Transverse colon (tissue), 4 donors: Measurements from ENCODE around the gene BMP4. TPM values are rescaled to one million over a fixed set of nuclear protein-coding genes. Genes with fewer than 3 reads are reported as not detected.
A peak's percentile ranks its signal among the peaks of the same experiment; 100 is the strongest.

Experiments
- DNase-seq: peaks from one replicate; pipeline ENCODE4 v3.0.0-alpha.2; 2019
- H3K27ac ChIP-seq, 4 donors: fragments of 200-600 bp; sonication (generic); 2 replicates each; pipeline ENCODE4 v1.5.1; 2016 to 2018; ENCODE audit warnings: inconsistent platforms in 4 of 4
- H3K27me3 ChIP-seq: fragments of 200-600 bp; sonication (generic); 2 replicates; pipeline ENCODE4 v1.5.1; 2017; ENCODE audit warnings: inconsistent platforms
- H3K36me3 ChIP-seq, 4 donors: fragments of 200-600 bp; sonication (generic); 2 replicates each; pipeline ENCODE4 v1.5.1; 2017 to 2019; ENCODE audit warnings: inconsistent platforms in 4 of 4
- H3K4me1 ChIP-seq, 4 donors: fragments of 200-600 bp; sonication (generic); 2 replicates each; pipeline ENCODE4 v1.5.1; 2017 to 2020; ENCODE audit warnings: inconsistent platforms in 4 of 4
- H3K4me3 ChIP-seq, 4 donors: fragments of 200-600 bp; sonication (generic); 1 replicate in 1 of 4; 2 replicates in 3 of 4; pipeline versions ENCODE4 v1.5.1 to v1.6.1; 2017 to 2019; ENCODE audit warnings: inconsistent platforms in 4 of 4
- H3K9me3 ChIP-seq, 2 donors: fragments of 200-600 bp; sonication (generic); 2 replicates each; pipeline ENCODE4 v1.5.1; 2017 to 2019; ENCODE audit warnings: inconsistent platforms in 2 of 2
- EP300 ChIP-seq: sonication (generic); formaldehyde crosslinking; IDR thresholded peaks from one replicate; pipeline ENCODE4 v1.6.1; 2017; ENCODE audit warnings: antibody characterized with exemption, low read depth
- POLR2A ChIP-seq: fragments of 450-650 bp; IDR thresholded peaks from one replicate; pipeline ENCODE4 v1.6.1; 2016; ENCODE audit warnings: antibody characterized with exemption, mild to moderate bottlenecking, moderate library complexity
- POLR2AphosphoS5 ChIP-seq, 3 donors: sonication (generic); formaldehyde crosslinking; IDR thresholded peaks; one replicate each; pipeline ENCODE4 v1.6.1; 2016; ENCODE audit warnings: antibody characterized with exemption in 3 of 3
- WGBS, 2 donors: methylation state at CpG; one replicate each; pipeline ENCODE4 v1.1.5; 2018; ENCODE audit warnings: low coverage in 1 of 2; 5-methylcytosine and 5-hydroxymethylcytosine counted together
- in situ Hi-C, 4 donors: fragments of 200-750 bp; cut with MboI; loops; one replicate each; pipeline versions ENCODE4 v1.15.0 to v1.15.1; 2017; ENCODE audit warnings: low sequenced_read_pairs in 3 of 4, low pct_ligation_motif_present in 1 of 4, low pct_unique_long_range_greater_than_20kb in 1 of 4
- intact Hi-C: fragments of 100-400 bp; cut with DNase I; formaldehyde crosslinking; loops from one replicate; pipeline ENCODE4 v1.15.1; 2023; ENCODE audit warnings: low total_unique reads
- total RNA-seq, 4 donors: library from RNA; depleted of rRNA; stranded (reverse); fragments of >200 nt; gene quantifications; one replicate each; pipeline ENCODE4 v1.1.0, GENCODE V29; 2016
- TF ChIP-seq, protein P1 (sequence below), 5 experiments: fragments of 200-600 bp in 3 of 5; fragments of 450-650 bp in 2 of 5; sonication (generic) in 3 of 5; IDR thresholded peaks; 1 replicate in 2 of 5; 2 replicates in 3 of 5; pipeline ENCODE4 v1.5.1; 2016 to 2017; ENCODE audit warnings: antibody characterized with exemption in 5 of 5, inconsistent platforms in 3 of 5, mild to moderate bottlenecking in 2 of 5, moderate library complexity in 1 of 5

BMP4 gene
- total RNA-seq, 4 donors from 2014 or later: 7.2 to 56.5 (median 12.4) TPM

DNA sequence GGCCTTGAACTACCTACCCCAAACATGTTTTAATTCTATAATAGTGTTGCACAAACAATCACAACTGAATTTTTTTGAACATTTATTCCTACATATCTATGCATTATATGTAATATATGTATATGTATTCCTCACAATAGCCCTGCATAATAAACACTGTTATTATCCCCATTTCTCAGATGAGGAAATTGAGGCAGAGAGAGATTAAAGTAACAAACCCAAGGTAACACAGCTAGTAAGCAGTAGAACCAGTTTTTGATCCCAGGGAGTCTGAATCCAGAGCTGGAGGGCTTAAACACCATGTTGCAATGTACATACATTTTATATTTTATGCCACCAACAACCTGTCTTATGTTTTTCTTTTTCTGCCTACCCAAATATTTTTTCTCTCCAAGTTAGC, 26.5 kb upstream of the BMP4 start:
- H3K4me1 ChIP-seq: no peaks in the 10 kb centered on the region
- no peak for DNase-seq
- intact Hi-C loops (no loop called here), in situ Hi-C loops (no loop called here)
- no peaks in the 10 kb centered on the region for H3K27me3 ChIP-seq
- H3K27ac ChIP-seq: no peak overlapping the region
- H3K4me3 ChIP-seq: no peak overlapping the region
- no peaks in the 10 kb centered on the region for H3K36me3 ChIP-seq
- TF ChIP-seq, protein P1, sequence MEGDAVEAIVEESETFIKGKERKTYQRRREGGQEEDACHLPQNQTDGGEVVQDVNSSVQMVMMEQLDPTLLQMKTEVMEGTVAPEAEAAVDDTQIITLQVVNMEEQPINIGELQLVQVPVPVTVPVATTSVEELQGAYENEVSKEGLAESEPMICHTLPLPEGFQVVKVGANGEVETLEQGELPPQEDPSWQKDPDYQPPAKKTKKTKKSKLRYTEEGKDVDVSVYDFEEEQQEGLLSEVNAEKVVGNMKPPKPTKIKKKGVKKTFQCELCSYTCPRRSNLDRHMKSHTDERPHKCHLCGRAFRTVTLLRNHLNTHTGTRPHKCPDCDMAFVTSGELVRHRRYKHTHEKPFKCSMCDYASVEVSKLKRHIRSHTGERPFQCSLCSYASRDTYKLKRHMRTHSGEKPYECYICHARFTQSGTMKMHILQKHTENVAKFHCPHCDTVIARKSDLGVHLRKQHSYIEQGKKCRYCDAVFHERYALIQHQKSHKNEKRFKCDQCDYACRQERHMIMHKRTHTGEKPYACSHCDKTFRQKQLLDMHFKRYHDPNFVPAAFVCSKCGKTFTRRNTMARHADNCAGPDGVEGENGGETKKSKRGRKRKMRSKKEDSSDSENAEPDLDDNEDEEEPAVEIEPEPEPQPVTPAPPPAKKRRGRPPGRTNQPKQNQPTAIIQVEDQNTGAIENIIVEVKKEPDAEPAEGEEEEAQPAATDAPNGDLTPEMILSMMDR (IDR thresholded peaks at IDR 0.05): no peak
- TF ChIP-seq POLR2AphosphoS5 (IDR thresholded peaks at IDR 0.05): no peak
- TF ChIP-seq POLR2A: no peak
- no peak for TF ChIP-seq EP300
- peaks cover 3 to 8% of the 10 kb centered on the region in 2 donors for H3K9me3 ChIP-seq

DNA sequence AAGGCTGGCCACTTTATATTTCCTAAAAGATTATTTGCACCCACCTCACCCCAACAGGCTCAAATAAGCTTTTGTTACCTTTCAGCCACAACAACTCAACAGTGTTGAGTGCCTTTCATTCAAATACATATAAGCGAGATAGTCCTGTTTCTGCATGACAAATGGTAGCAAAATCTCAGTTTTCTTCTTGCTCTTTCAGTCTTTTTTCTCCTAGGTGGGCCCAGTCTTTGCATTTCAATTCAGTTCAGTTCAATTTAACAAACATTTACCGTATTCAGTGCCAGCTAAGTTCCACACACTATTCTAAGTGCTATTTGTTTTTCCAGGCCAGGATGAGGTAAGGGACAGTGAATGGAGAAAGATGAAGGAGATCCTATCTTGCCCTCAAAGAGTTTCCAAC, 25.9 kb upstream of the BMP4 start:
- in situ Hi-C loops: no loop called here
- 78 to 83% methylated on average over 2 of the region's 2 CpGs for WGBS, 2 donors
- H3K9me3 ChIP-seq: peaks cover 3 to 8% of the 10 kb centered on the region in 2 donors
- H3K4me3 ChIP-seq: no peak overlapping the region
- no peak for DNase-seq
- H3K36me3 ChIP-seq: no peaks in the 10 kb centered on the region
- no peak overlapping the region for H3K27ac ChIP-seq
- no peak for TF ChIP-seq POLR2A
- TF ChIP-seq, protein P1 (IDR thresholded peaks at IDR 0.05): no peak
- TF ChIP-seq EP300: no peak
- no peak for TF ChIP-seq POLR2AphosphoS5 (IDR thresholded peaks at IDR 0.05)
- H3K27me3 ChIP-seq: no peaks in the 10 kb centered on the region
- intact Hi-C loops: no loop called here
- no peaks in the 10 kb centered on the region for H3K4me1 ChIP-seq

DNA sequence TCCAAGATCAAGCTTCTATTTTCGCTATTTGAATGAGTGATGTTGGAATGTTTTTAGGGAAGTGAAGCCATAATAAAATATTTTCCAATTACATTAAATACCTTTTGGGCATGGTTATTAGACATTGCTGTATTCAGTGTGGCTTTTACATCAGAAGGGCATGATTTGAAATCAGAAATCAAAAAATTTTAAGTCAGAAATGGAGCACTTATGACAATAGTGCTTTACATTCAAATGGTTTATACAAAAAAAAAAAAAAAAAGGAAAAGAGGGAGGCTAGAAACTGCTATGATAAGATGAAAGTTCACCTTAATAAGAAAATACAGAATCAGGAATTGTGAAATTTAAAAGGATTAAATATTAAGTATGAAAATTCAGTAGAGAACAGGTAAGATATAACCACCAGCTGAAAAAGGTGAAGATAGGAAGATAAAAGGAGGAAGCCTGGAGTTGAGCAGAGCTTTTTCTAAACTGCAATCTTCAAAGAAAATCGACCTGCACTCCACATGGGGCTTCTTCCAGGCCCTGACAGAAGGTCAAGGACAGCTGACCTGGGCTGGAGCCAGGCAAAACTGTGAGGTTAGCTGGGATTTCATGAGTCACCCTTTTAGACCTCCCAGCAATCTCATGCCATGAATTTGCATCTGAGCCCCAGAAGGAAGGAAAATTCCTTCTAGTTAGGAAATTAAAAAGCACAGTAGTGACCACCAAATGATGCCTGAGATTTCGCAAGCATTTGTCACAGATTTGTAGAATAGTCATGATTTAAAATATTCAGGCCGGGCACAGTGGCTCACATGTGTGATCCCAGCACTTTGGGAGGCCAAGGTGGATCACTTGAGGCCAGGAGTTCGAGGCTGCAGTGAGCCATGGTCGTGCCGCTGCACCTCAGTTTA, 23.4 kb upstream of the BMP4 start:
- Histone ChIP-seq H3K4me3 (no peak overlapping the region), H3K4me1 (no peaks in the 10 kb centered on the region), H3K27ac (no peak overlapping the region), H3K36me3 (no peaks in the 10 kb centered on the region), H3K9me3 (peaks cover 3% of the 10 kb centered on the region in 2 donors), H3K27me3 (no peaks in the 10 kb centered on the region)
- no peak for TF ChIP-seq EP300
- TF ChIP-seq POLR2A: no peak
- peak in 1 of 3 donors; percentile 13 for TF ChIP-seq POLR2AphosphoS5 (IDR thresholded peaks at IDR 0.05)
- TF ChIP-seq, protein P1 (IDR thresholded peaks at IDR 0.05): no peak
- in situ Hi-C loops (no loop called here), intact Hi-C loops (no loop called here)
- 61 to 74% methylated on average over 2 to 7 of the region's 7 CpGs for WGBS, 2 donors
- DNase-seq: peak; percentile 21

DNA sequence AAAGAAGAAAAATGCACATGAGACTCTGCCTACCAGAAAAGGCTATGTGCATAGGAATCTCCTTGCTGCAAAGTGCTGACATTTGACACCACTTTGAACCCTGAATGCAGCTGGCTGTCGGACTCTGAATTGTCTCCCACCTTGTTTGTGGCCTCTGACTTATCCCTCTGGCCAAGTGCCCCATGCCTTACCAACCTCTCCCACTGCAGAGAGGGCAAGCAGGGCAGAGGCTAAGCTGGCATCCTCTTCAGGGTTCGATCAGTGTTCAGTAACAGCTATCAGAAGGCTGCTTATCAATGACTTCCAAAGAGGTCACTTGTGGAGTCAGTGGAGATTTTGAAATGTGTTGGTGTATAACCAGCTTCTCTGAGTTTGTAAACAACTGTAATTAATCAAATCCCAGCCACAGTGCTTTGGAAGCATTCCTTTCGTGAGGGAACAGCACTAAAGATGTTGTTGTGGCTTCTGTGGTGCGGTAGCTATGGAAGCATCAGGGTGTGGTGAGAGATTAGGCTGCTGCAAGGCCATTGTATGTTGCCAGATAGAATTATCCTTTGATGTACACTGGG, 22.6 kb upstream of the BMP4 start:
- in situ Hi-C loops: no loop called here

More for the DNA sequence above, 22.6 kb upstream of the BMP4 start:
- H3K4me3 ChIP-seq: no peak overlapping the region
- H3K27me3 ChIP-seq: no peaks in the 10 kb centered on the region
- H3K4me1 ChIP-seq: no peaks in the 10 kb centered on the region
- intact Hi-C loops: no loop called here
- no peaks in the 10 kb centered on the region for H3K9me3 ChIP-seq
- H3K27ac ChIP-seq: no peak overlapping the region
- TF ChIP-seq POLR2A (no peak), POLR2AphosphoS5 (IDR thresholded peaks at IDR 0.05) (peak in 1 of 3 donors; percentile 8)
- H3K36me3 ChIP-seq: no peaks in the 10 kb centered on the region
- no peak for DNase-seq
- 67% methylated on average over 4 of the region's 4 CpGs; no CpG with 5 or more reads in 1 of the 2 donors for WGBS, 2 donors
